Gastroesophageal sphincter (tissue), 3 donors: ENCODE results near the gene PRR12.

Source experiments
- EP300 ChIP-seq: sonication (generic); formaldehyde crosslinking; IDR thresholded peaks from one replicate; pipeline ENCODE4 v1.6.1; 2017; ENCODE audit warnings: antibody characterized with exemption, mild to moderate bottlenecking
- POLR2A ChIP-seq, 2 donors: fragments of 450-650 bp; IDR thresholded peaks; one replicate each; pipeline ENCODE4 v1.6.1; 2017; ENCODE audit warnings: antibody characterized with exemption in 2 of 2, mild to moderate bottlenecking in 2 of 2, moderate library complexity in 1 of 2
- POLR2AphosphoS5 ChIP-seq: sonication (generic); formaldehyde crosslinking; IDR thresholded peaks from one replicate; pipeline ENCODE4 v1.6.1; 2017; ENCODE audit warnings: antibody characterized with exemption
- TF ChIP-seq, protein P1 (sequence below), 4 experiments: fragments of 200-600 bp in 2 of 4; fragments of 450-650 bp in 2 of 4; sonication (generic) in 1 of 4; IDR thresholded peaks; one replicate each; pipeline ENCODE4 v1.5.1; 2017 to 2019; ENCODE audit warnings: antibody characterized with exemption in 4 of 4, mild to moderate bottlenecking in 2 of 4, moderate library complexity in 2 of 4

DNA sequence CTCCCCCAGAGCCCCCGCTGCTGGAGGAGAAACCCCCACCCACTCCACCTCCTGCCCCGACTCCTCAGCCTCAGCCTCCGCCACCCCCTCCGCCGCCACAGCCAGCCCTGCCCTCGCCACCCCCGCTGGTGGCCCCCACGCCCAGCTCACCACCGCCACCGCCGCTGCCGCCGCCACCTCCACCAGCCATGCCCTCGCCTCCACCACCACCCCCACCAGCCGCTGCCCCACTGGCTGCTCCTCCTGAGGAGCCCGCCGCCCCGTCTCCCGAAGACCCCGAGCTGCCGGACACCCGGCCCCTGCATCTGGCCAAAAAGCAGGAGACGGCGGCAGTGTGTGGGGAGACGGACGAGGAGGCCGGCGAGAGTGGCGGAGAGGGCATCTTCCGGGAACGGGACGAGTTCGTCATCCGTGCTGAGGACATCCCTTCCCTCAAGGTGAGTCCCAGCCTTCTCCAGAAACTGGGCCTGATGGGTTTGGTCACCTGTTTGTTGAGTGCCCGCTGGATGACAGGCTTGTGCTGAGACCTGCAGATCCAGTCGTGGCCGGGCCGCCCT lies 10.6 kb downstream of the PRR12 start:
- TF ChIP-seq, protein P1, sequence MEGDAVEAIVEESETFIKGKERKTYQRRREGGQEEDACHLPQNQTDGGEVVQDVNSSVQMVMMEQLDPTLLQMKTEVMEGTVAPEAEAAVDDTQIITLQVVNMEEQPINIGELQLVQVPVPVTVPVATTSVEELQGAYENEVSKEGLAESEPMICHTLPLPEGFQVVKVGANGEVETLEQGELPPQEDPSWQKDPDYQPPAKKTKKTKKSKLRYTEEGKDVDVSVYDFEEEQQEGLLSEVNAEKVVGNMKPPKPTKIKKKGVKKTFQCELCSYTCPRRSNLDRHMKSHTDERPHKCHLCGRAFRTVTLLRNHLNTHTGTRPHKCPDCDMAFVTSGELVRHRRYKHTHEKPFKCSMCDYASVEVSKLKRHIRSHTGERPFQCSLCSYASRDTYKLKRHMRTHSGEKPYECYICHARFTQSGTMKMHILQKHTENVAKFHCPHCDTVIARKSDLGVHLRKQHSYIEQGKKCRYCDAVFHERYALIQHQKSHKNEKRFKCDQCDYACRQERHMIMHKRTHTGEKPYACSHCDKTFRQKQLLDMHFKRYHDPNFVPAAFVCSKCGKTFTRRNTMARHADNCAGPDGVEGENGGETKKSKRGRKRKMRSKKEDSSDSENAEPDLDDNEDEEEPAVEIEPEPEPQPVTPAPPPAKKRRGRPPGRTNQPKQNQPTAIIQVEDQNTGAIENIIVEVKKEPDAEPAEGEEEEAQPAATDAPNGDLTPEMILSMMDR (IDR thresholded peaks at IDR 0.05): no peak
- TF ChIP-seq EP300: no peak
- no peak for TF ChIP-seq POLR2AphosphoS5
- no peak for TF ChIP-seq POLR2A (IDR thresholded peaks at IDR 0.05)
